GM18498 (cell line): ENCODE results near the gene MEGF6.

Experiments used
- ATAC-seq: cut with Tn5 transposase; IDR thresholded peaks from one replicate; pipeline ENCODE4 v1.9.1; 2021; ENCODE audit warnings: mild to moderate bottlenecking, moderate library complexity; ENCODE audit not compliant: unreplicated experiment

Gene MEGF6

DNA sequence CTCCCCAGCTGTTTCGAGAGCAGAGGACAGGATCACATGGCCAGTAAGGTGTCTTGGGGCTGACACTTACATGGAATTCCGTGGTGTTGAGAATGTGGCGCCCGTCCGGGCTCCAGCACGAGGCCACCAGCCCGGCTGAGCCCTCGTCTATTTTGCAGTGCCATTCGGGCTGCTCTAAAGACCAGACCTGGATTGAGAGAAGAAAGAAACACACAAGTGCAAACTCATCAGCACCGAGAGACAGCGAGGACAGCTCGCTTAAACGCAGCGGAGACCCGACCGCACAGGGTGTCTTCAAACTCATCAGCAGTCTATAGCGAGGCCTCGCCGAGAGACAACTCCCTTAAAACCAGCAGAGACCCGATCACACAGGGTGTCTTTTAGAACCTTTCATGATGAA is 35.3 kb upstream of the MEGF6 start:
- ATAC-seq = no peak

- no peak for ATAC-seq
Measured at GRCh38 chr1:3645666-3646355, 34.5 kb upstream of the MEGF6 start.

DNA sequence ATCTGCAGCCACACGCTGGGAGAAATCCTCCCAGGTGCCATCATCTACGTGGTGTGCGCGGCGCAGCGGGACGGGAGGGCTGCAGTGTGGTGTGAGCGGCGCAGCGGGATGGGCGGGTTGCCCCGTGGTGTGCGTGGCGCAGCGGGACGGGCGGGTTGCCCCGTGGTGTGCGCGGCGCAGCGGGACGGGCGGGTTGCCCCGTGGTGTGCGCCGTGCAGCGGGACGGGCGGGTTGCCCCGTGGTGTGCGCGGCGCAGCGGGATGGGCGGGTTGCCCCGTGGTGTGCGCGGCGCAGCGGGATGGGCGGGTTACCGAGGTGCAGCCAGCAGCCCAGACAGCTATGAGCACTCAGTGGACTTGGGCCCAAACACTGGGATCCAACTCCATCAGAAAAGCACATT is 33.9 kb upstream of the MEGF6 start:
- no peak for ATAC-seq

DNA sequence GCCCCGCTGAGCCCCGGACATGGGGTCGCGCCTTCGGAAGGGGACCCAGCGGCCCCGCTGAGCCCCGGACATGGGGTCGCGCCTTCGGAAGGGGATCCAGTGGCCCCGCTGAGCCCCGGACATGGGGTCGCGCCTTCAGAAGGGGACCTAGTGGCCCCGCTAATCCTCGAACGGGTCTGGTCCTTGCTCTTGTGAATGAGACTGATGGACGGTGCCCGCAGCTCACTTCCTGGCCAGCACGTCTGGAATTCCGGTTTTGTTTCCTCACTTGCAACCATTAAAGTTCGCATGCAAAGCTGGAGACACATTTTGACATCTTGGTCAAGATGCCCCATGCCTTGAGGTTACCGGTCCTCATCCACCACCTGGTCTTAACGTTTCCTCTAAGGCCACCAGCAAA is 33.0 kb upstream of the MEGF6 start:
- ATAC-seq = no peak

GRCh38 chr1:3642919-3643675 is 31.8 kb upstream of the MEGF6 start:
- ATAC-seq = no peak

DNA sequence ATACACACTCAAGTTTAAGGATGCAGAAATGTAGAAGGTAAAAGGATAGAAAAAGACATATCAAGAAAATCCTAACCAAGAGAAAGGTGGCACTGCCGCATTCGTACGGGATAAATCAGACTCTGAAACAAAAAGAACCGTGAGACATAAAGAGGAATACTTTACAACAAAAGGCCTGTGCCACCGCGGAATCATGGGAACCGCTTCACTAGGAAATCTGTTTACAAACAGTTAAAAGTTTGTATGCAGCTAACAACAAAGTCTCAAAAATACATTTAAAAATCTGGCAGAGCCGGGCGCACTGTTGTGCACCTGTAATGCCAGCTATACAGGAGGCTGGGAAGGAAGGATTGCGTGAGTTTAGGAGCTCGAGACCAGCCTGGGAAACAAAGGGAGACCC is 30.5 kb upstream of the MEGF6 start:
- ATAC-seq = no peak

- ATAC-seq = no peak
Measured at GRCh38 chr1:3641046-3641760, 29.9 kb upstream of the MEGF6 start.

DNA sequence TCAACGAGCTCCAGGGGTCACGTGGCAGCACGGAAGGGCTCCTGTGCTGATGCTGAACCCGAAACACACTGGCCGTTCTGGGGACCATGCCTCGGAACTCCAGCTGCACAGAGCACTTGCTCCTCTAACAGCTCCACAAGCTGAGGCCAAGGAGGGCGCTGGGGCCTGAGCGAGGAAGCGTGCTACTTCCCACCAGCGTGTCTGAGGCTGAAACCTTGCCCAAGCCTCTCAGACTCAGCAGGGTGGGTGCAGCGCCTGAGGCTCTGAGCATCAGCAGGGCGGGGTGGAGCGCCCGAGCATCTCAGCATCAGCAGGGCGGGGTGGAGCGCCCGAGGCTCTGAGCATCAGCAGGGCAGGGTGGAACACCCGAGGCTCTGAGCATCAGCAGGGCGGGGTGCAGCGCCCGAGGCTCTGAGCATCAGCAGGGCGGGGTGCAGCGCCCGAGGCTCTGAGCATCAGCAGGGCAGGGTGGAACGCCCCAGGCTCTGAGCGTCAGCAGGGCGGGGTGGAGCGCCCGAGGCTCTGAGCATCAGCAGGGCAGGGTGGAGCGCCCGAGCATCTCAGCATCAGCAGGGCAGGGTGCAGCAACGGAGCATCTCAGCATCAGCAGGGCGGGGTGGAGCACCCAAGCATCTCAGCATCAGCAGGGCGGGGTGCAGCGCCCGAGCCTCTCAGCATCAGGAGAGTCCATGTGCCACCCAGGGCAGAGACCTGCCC is 29.0 kb upstream of the MEGF6 start:
- ATAC-seq = no peak

DNA sequence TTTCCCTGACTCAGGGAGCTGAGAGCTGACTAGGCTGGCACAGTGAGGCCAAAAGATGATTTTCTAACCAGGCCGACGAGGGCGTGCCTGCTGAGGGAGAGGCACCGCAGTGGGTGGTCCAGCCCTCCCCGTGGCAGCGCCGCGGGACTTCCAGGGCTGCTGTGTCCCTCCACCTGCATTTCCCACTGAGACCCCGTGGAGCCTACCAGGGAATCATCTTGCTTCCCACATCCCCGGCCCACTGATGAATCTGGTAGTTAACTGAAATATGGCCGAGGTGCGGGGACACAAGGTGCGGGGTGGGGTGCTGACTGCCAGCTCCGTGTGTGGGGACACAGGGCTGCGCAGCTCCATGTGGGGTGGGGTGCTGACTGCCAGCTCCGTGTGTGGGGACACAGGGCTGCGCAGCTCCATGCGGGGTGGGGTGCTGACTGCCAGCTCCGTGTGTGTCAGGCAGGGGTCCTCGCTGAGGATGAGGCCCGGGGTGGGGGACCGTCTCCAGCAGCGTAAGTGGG is 28.1 kb upstream of the MEGF6 start:
- ATAC-seq = no peak

- no peak for ATAC-seq
Measured at GRCh38 chr1:3638676-3639075, 27.4 kb upstream of the MEGF6 start.

- ATAC-seq = no peak
Measured at GRCh38 chr1:3638027-3638426, 26.7 kb upstream of the MEGF6 start.

- no peak for ATAC-seq
Measured at GRCh38 chr1:3636531-3636930, 25.2 kb upstream of the MEGF6 start.

DNA sequence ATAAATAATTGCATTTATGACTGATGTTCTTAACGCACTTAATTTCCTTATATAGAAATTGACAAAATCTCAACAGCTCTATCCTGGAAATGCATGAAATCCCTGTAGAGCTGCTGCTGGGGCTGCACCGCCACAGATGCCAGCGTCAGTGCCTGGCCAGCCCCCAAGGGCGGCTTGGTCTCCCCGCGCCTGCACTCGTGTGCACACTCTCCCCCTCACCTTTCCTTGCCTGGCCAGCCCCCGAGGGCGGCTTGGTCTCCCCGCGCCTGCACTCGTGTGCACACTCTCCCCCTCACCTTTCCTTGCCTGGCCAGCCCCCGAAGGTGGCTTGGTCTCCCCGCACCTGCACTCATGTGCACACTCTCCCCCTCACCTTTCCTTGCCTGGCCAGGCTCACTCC is 24.8 kb upstream of the MEGF6 start:
- no peak for ATAC-seq

GRCh38 chr1:3634059-3634800 is 22.9 kb upstream of the MEGF6 start:
- no peak for ATAC-seq

GRCh38 chr1:3633344-3634058 is 22.2 kb upstream of the MEGF6 start:
- ATAC-seq = no peak

DNA sequence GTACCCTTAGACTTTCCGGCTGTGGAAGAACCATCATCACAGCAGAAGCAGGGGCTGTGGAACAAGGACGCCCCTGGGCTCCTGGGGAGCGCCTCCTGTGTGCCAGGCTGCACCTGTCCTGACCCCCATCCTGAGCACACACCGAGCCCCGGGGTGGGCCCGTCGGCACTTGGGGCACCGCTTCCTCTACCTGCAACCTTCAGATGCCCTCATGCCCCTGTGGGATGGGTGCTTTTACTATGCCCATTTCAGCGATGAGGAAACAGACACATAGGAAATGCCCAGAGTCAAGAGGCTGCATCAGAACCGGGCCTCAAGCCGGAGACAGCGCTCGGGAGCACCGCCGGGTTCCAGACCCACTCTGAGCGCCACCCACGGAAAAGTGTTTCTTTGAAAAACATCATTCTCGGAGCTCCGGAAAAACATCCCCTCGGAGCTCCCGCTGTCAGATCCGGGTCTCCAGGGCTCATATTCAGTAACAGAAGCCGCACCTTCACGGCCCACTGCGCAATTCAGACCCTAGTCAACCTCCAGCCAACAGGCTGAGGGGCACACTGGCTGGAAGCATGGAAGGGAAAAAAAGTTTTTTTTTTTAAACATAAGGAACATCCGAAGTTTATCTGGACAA is 21.5 kb upstream of the MEGF6 start:
- ATAC-seq = no peak

GRCh38 chr1:3632298-3632697 is 21.0 kb upstream of the MEGF6 start:
- ATAC-seq = no peak

GRCh38 chr1:3631320-3632260 is 20.3 kb upstream of the MEGF6 start:
- ATAC-seq = no peak
